Activated CD4-positive, alpha-beta T cell treated with anti-CD3 and anti-CD28 coated beads, Interleukin-10, Interleukin-2, amounts not matched to agents 100 ng/mL and 50 ng/mL, durations not matched to agents 16 hours and 8 hours (primary cell): ENCODE data around the gene SUMF2.
"Not testable (repeated sequence)": the region's sequence is repeated elsewhere in the genome, so short reads cannot be mapped to it uniquely, and the experiment has no call there.

Experiments used
- DNase-seq: peaks from one replicate; pipeline ENCODE4 v3.0.0-alpha.2; 2020

The SUMF2 gene

GRCh38 chr7:56110611-56111010 lies 46.5 kb downstream of the SUMF2 start:
- DNase-seq = peak; percentile 25

DNA sequence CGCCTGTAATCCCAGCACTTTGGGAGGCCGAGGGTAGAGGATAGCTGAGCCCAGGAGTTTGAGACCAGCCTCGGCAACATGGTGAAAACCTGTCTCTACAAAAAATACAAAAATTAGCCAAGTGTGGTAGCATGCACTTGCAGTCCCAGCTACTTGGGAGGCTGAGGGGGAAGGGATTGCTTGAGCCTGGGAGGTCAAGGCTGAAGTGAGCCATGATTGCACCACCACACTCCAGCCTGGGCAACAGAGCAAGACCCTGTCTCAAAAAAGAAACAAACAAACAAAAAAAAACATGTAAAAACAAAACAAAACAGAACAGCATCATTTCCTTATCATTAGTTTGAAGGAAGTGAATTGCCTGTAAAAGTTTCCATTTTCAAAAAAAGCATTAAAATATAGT lies 48.2 kb downstream of the SUMF2 start:
- not testable (repeated sequence) for DNase-seq

DNA sequence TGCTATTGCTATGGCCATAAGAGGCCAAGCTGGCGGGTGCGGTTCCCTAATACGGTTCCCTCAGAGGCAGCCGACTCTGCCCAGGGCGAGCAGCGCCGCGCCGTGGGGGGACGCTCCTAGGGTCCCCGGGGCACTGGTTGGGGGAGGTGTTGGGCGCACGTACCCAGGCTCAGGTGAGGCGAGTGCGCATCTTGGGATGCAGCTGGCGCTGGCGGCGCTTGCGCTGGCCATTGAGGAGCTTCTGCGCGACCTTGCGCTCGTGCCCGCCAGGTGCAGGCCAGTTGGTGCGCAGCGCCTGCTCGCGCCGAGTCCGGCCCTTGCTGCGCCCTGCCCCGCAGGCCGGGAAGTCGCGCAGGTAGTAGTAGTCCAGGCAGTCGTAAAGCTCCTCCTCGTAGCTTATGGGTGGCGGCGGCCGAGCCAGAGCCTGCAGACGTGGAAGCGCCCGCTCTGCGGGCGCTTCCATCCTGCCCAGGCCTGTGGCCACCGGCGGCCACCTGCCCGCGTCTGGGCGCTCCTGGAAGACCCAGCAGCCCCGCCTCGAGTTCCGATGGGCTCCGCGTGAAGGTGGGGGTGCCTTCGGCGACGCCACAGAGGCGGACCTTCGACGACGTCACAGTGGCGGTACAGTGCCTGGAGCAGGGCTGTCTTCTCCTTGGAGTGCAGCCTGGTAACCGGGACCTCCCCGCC lies 51.9 kb downstream of the SUMF2 start, which contains the start of gene NUPR2:
Gene NUPR2, minus strand, starts transcription at position 566 of the 687 bp plus-strand sequence. Its CDS starts 103 bp downstream, at position 463.
- no peak for DNase-seq

DNA sequence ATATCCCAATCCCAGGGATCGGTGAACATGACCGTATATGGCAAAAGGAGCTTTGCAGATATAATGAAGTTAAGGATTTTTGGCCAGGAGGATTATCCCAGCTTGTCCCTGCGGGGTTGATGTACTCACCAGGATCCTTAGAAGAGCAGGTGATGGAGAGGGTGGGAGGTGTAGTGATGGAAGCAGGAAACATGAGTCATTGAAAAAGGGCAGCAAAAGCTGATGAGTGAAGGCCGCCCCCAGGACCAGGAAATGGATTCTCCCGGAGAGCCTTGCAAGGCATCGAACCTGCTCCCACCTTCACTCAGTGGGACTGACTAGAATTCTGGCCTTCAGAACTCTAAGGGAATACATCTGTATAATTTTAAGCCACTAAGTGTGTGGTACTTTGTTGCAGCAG lies 57.4 kb downstream of the SUMF2 start:
- DNase-seq = no peak

DNA sequence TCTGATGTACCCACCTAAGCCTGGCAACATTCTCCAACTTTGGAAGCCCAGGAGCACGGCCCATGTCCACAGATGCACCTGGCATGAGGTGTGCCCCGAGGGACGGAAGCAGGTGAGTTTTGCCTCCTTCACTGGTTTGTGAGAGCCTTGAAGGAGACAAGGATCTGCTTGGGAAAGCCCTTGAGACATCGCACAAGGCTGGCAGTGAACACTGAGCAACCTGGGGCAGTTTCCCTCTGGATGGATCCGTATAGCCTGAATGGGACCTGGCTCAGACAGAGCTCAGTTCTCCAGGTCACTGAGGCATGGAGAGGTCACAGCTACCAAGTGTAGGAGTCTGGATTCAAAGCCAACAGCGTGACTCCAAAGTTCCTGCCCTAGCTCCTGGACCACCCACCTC lies 60.9 kb downstream of the SUMF2 start:
- DNase-seq = no peak

DNA sequence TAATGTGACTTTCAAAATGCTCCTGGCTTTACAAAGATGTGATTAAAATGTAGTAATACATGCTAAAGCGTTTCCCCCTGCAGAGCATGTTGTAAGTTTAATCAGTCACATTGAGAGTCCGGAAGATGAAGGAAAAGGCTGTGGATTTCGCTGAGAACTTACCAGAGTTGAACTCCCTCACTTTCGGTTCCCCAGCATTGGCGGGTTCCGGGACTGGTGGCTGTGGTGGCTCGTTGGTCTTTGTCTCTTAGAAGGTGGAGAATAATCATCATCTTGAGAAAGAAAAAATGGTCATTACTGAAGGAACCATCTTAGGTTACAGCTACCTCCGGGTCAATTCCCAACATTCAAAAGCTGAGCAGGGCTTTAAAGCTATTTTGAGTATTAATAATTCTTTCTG lies 61.7 kb downstream of the SUMF2 start:
- no peak for DNase-seq

DNA sequence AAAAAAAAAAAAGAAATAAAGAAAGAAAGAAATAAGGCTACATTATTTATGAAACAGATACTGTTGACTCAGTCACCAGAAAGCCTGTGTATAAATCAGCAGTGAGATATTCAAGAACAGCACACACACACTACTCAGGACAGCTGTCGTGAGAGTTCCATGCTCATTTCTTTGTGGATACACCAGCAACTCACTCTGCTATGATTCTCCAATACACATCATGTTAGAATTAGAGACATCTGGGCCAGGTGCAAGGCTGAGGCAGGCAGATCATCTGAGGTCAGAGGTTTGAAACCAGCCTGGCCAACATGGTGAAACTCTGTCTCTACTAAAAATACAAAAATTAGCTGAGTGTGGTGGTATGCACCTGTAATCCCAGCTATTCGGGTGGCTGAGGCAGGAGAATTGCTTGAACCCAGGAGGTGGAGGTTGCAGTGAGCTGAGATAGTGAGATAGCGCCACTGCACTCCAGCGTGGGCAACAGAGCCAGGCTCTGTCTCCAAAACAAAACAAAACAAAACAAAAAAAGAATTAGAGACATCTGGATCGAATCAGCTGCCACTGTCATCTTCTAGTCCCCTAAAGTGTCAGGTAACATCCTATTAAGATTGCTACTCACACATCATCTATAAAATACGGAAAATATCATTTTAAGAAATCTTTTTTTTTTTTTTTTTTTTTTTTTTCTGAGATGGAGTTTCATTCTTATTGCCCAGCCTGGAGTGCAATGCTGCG lies 63.3 kb downstream of the SUMF2 start:
- no peak for DNase-seq
